ENCODE results near the gene PCBP2.
"Not testable (repeated sequence)": the region's sequence is repeated elsewhere in the genome, so short reads cannot be mapped to it uniquely, and the experiment has no call there.

Gene PCBP2

GRCh38 chr12:53441040-53441833 lies 10.7 kb upstream of the PCBP2 start, which contains the start of gene PRR13:
Gene PRR13 (plus strand): TSS chr12:53441734. CDS start chr12:53442715, 981 bp downstream.
- peak; percentile 97 for DNase-seq

DNA sequence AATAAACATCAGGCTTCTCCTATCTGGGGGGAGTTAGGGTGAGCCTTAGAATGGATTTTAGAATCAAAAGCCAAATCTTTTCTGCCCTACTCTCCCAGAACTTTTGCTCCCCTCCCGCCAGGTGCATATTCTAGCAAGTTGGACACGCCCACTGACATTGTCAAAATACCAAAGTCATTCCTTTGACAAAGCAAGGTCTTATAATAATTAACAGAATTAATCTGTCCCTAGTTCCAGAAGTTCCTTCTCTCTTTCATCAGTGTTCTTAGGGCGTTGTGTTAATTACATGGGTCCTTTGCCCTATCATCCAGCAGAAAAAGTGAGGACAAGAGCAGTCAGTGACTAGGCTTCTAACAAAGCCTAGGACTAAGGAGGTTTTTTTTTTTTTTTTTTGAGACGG lies 7.9 kb upstream of the PCBP2 start:
- no peak for DNase-seq

DNA sequence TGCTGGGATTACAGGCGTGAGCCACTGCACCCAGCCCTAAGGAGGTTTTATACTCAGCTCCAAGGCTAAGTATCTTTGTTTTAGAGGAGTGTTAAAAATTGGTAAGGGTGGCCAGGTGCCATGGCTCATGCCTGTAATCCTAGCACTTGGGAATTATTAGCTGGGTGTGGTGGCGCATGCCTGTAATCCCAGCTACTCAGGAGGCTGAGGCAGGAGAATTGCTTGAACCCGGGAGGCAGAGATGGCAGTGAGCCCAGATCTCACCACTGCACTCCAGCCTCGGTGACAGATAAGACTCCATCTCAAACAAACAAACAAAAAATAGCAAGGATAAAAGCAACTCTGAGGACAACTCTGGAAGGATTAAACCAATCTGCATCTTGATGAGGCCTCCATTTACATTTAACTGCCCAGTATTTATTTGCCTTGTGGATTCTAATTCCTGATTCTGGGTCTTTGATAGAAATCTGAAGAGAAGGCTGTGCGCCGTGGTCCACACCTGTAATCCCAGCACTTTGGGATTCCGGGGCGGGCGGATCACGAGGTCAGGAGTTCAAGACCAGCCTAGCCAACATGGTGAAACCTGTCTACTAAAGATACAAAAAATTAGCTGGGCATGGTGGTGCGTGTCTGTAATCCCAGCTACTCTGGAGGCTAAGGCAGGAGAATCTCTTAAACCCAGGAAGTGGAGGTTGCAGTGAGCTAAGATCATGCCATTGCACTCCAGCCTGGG lies 7.1 kb upstream of the PCBP2 start:
- DNase-seq, result not testable (repeated sequence)

GRCh38 chr12:53450936-53451335 lies 966 bp upstream of the PCBP2 start:
- no peak for DNase-seq

DNA sequence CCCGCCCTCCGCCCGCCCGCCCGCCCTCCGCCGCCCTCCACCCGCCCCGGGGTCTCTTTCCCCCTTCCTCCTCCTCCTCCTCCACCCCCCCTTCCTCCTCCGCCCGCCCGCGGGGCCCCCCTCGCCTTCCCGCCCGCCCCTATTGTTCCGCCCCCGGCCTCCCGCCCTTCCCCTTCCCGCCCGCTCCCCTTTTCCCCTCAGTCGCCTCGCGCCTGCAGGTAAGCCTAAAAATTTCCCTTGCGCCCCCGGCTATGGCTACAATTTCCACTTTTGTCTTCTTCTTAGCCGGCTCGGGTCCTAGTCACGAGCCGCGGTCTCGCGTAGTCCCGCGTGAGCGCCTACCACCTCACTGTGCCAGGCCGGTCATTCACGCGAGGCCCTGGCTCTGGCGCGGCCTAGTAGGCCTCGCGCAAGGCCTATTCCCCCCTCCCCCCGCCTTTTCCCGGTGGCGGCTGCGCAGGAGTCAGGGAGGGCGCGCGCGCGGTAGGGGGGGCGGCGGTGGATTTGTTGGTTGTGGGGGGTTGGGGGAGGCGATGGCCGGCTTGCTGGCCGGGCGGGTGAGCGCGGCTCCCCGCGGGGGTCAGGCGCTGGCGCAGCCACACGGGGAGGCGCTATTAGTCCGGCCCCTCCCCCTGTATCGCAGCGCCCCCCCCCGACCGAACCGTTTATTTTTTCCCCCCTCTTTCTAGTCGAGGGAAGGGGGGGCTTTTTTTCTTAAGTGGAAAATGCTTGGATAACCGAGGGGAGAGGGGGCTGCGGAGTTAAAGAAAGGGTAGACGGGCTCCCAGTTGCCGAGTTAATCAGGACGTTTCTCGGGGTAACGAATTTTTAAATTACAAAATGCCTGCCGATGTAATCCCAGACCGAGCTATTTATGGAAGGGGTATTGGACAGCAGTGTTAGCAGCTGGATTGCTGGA lies 516 bp downstream of the PCBP2 start:
- DNase-seq, result peak; percentile 43

- DNase-seq, result no peak
Measured at GRCh38 chr12:53453953-53454640, 2.2 kb downstream of the PCBP2 start.

GRCh38 chr12:53454707-53455106 lies 2.8 kb downstream of the PCBP2 start:
- no peak for DNase-seq

DNA sequence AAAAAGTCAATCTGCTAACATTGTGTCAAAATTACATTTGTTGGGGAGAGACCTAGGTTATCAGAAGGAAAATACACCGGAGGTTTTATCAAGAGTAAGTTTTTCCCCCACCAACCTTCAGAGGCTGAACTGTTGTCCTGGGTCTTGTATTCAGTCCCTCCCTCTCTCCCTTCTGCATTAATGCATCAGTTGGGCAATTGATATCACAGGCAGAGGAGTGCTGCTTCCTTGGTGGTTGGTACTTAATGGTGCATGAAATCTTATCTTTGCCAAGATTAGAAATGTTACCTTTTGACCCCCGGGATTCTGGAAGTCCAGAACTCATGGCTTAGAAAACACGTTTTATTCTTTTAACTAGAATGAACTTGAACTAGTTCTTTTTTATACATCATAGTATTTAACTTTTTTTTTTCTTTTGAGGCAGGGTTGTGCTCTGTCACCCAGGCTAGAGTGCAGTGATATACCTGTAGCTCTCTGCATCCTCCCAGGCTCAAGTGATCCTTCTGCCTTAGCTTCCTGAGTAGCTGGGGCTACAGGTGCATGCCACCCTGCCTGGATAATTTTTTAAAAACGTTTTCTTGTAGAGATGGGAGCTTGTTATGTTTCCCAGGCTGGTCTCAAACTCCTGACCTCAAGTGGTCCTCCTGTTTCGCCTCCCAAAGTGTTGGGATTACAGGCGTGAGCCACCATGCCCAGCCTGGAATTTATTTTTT lies 4.9 kb downstream of the PCBP2 start:
- DNase-seq, result no peak

GRCh38 chr12:53459097-53459496 lies 7.2 kb downstream of the PCBP2 start:
- DNase-seq, result no peak

DNA sequence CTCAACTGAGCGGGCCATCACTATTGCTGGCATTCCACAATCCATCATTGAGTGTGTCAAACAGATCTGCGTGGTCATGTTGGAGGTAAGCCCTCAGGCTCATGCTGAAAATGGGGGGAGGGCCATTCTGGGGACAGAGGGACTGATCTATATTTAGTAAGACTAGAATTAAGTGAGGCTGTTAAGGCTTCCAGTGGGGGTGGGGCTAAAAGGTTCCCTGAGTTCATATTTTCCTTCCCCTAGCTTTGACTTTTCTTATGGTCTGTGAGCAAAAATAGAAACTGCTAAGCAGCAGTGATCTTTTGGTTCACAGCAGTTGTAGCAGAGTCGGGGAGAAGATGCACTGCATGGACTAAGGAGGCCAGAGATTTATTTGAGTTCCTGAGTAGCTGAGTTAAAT lies 9.2 kb downstream of the PCBP2 start:
- DNase-seq, result no peak

DNA sequence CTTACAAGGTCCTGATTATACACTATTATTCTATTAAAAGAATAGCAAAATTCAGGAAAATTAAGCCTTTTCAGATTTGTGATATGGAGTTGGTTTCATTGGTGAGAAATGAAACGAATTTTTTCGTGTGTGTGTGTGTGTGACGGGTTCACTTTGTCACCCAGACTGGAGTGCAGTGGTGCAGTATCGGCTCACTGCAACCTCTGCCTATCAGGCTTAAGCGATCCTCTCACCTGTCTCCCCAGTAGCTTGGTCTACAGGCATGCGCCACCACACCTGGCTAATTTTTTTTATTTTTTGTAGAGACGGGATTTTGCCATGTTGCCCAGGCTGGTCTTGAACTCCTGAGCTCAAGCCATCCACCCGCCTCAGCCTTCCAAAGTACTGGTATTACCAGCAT lies 9.7 kb downstream of the PCBP2 start:
- no peak for DNase-seq

DNA sequence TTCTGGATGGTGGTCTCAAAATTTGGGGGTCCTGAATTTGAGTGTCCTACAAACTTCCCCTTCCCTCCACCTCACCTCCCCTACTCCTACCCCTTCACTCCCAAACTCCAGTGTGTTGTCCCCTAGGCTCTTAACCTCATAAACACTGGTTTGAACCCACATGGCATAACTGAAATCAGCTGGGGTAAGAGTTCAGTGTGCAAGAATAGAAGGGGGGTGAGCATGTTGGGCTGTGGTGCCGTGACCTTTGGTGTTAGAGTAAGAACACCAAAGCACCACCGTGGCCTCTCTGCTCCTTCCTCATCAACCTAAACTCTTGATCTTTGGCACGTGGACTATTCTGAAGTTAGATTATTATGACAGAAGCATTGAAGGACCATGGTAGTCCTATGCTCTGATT lies 11.0 kb downstream of the PCBP2 start:
- DNase-seq, result no peak

DNA sequence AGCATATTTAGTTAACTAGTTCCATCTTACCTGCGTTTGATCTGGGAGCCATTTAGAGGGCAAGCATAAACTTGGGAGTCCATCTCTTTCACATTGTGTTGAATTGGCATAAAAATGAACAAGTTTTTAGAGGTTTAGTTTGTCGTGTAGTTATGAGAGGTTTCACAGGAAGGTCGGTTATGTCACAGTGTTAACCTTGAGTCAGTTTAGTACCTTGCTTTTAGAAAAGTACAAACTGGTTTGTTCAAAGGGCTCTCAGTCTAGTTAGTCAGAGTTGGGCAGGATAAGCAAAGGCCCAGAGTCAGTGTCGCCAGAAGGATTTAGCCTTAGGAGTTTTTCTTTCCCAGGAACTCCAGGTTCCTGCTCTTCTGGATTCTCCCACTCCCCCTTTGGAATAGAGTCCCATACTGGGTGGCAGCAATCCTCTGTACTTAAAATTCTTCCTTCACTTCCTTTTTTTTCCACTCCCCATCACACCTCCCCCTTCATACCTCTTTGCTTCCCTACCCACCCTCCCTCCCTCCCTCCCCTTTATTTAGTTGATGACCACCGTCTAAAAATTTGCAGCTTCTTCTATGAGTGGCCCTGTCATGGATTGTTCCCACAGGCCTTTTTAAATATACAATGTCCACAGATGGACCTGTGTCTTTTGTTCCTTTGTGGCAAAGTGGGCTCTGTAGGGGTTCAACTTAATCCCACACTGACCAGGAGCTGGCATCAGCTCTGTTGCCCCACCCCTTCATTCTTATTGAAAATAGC lies 12.1 kb downstream of the PCBP2 start:
- no peak for DNase-seq

DNA sequence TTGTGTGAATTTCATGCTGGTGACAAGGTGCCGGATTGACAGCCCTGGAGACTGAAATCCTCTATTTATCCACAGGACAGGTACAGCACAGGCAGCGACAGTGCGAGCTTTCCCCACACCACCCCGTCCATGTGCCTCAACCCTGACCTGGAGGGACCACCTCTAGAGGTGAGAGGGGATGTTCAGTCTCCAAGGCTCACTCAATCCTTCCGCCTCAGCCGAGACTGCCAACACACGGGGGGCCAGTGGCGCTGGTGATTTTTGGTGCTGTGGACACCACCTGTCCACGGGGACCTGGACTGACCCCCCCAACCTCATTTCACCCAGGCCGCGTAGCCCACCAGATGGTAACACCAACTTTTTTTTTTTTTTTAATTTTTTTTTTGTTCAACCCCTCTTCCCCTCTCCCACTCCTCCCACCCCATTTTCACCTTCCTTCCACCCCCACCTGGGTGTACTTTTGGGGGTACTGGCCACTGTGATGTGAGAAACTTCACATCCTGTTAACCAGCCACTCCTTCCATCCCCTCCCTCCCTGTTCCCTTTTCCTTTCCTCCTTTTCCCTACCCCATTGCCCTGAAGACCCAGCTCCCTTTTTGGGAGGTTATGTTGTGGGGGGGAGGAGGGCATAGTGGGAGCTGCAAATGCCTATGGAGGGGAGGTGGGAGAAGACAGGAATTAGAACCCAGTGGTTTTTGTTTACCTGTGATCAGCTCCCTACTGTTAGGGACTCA lies 12.9 kb downstream of the PCBP2 start:
- no peak for DNase-seq

DNA sequence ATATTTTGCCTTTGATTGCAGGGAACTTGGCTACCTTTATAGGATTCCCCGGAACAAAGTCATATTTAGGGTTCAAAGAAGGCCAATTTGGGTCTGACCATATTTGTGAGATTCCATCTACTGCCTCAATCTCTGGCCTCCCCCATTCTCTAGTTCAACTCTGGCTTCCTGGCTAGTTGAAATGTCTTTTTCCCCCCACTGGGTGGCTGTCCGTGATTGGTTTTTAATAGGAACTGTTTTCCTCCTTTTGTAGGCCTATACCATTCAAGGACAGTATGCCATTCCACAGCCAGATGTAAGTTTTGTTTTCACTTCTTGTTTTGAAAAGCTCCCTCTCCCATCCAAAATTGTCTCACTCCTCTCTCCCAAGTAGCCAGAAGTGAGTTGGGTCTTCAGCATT lies 13.8 kb downstream of the PCBP2 start:
- no peak for DNase-seq

- no peak for DNase-seq
Measured at GRCh38 chr12:53466640-53467039, 14.7 kb downstream of the PCBP2 start.

DNA sequence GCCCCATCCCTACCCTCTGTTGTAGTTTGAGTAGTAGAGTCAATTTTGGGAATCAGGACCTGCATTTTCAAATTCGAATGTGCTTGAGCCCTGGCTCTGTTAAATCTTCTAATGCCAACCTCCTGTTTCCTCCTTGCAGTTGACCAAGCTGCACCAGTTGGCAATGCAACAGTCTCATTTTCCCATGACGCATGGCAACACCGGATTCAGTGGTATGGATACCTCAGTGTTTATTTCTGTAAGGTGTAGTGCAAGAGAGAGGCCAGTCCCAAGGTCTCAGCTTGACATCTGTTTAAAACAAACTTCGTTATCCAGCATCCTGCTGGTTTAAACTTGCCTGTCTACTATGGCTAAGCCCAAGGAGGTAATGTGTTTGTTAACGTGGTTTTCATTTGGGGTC lies 15.2 kb downstream of the PCBP2 start:
- no peak for DNase-seq

GRCh38 chr12:53467880-53468279 lies 16.0 kb downstream of the PCBP2 start:
- no peak for DNase-seq

DNA sequence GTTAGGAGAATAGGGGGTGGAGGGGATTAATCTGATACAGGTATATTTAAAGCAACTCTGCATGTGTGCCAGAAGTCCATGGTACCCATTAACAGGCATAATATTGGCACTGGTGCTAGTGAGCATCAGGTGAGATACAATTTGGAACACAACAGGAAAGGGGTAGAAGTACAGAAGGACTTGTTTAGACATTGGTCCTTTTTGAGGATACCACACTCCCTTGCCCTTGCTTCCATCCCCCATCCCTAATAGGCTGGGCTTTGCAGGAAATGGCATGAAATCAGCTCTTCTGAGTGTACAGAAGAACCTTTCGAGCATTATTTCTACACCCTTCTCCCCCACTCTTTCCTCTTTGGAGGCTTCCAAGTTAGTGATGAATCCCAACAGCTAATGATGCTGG lies 16.4 kb downstream of the PCBP2 start:
- DNase-seq, result no peak

DNA sequence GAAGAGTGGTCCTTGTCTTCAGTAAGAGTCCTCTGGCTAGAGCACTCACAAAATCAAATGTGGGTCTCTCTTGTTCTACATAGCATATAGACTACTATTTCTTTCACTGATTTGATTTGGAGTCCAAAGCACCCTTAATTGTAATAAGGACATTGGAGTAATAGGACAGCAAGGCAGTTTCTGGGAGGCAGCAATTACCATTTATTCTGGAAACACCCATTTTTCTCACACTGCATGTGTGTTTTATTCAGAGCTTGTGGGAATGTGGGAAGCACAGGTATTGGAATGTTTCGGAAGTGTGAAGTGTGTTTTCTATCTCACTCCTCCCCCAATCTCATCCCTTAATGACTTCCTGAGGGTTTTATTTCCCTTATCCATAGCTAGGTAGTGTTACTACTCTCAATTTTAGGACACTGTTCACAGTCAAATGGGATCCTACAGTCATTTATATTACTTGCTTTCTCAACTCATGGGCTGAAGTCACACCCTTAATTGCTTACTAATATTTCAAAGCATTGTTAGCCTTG lies 20.2 kb downstream of the PCBP2 start:
- DNase-seq, result no peak

Data from NCI-H2107 (cell line).